ENCODE results near the gene TM4SF5. TPM values are rescaled to one million over a fixed set of nuclear protein-coding genes. Genes with fewer than 3 reads are reported as not detected.

The TM4SF5 gene
- total and polyA plus RNA-seq, 10 donors, result not detected

DNA sequence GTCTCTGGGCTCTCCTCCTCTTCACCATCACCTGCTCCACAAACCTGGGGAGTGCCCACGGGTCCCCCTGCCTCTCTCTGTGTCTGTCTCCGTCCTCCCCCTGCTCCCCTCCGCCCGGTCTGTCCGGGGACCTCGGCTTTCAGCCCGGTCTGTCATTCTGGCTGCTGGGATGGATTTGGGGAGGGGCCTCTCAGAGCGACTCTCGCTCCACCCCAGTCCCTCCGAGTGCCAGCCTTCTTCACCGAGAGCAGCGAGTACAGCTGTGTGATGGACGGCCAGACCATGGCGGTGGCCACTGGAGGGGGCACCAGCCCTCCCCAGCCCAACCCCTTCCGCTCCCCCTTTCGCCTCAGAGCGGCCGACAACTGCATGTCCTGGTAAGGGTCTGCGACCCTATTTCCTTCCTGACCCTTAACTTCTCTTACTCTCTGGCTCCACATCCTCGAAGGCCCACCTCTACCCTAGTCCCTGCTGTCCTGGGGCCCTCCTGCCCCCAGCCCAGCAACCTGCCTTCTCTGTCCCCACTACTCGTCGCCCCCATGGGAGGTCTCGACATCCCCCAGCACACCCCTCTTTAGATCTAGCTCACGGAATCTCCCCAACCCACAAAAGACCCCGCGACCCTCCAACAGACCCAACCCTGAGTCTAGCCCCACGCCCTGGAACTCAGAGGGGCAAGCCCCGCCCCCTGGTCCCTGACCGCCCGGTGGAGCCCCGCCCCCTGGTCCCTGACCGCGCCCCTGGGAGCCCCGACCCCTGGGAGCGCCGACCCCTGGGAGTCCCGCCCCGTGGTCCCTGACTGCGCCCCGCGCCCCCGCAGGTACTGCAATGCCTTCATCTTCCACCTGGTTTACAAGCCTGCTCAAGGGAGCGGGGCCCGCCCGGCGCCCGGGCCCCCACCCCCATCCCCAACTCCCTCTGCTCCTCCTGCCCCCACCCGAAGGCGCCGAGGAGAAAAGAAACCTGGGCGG, 26.4 kb upstream of the TM4SF5 start:
- 19 to 33% (median 21%) methylated on average over 44 to 51 of the region's 51 CpGs for WGBS, 5 donors
- no peak for DNase-seq

DNA sequence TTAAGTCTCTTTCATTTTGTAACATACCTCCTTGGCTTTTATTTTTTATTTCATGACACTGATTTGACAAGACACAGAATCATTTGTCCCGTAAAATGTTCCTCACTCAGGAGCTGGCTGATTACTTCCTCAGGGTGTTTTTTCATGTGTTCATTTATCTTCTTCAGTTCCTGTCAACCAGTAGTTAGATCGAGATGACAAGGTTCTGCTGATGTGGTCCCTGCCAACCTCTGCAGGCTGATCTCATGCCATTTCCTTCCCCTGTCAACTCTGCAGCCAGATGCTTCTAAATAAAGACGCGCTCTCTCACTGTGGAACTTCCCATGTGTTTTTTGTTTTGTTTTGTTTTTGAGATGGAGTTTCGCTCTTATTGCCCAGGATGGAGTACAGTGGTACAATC, 23.8 kb upstream of the TM4SF5 start:
- no peaks in the 10 kb centered on the region for H3K9me3 ChIP-seq
- intact Hi-C loops (cut with DNase I; ENCODE audit: low total_unique reads), result no loop called here
- peaks cover 9 to 39% (median 19%) of the 10 kb centered on the region in 6 donors for H3K4me1 ChIP-seq
- H3K27me3 ChIP-seq (replicated peaks in 1 of 7), result peaks cover 0 to 61% (median 3%) of the 10 kb centered on the region in 7 donors
- WGBS, 5 donors, result 2 to 5% (median 3%) methylated on average over 5 of the region's 5 CpGs
- TF ChIP-seq POLR2AphosphoS5 (IDR thresholded peaks at IDR 0.05) (peak in 1 of 3 donors; percentile 74), POLR2A (IDR thresholded peaks at IDR 0.05) (no peak)
- TF ChIP-seq, protein P1, sequence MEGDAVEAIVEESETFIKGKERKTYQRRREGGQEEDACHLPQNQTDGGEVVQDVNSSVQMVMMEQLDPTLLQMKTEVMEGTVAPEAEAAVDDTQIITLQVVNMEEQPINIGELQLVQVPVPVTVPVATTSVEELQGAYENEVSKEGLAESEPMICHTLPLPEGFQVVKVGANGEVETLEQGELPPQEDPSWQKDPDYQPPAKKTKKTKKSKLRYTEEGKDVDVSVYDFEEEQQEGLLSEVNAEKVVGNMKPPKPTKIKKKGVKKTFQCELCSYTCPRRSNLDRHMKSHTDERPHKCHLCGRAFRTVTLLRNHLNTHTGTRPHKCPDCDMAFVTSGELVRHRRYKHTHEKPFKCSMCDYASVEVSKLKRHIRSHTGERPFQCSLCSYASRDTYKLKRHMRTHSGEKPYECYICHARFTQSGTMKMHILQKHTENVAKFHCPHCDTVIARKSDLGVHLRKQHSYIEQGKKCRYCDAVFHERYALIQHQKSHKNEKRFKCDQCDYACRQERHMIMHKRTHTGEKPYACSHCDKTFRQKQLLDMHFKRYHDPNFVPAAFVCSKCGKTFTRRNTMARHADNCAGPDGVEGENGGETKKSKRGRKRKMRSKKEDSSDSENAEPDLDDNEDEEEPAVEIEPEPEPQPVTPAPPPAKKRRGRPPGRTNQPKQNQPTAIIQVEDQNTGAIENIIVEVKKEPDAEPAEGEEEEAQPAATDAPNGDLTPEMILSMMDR (IDR thresholded peaks at IDR 0.05 in 8 of 11, conservative IDR thresholded peaks at IDR 0.05 in 3 of 11), result no peak
- no peak for DNase-seq
- no peaks in the 10 kb centered on the region for H3K36me3 ChIP-seq
- peak overlapping the region in 7 of 8 donors; percentile 41 to 74 (median 63) for H3K27ac ChIP-seq
- H3K4me3 ChIP-seq, result peak overlapping the region in 3 of 8 donors; percentile 0 to 43 (median 5)

More for the DNA sequence above, 26.4 kb upstream of the TM4SF5 start:
- Histone ChIP-seq H3K36me3 (no peaks in the 10 kb centered on the region), H3K4me3 (no peak overlapping the region), H3K4me1 (peaks cover 9 to 42% (median 20%) of the 10 kb centered on the region in 6 donors), H3K9me3 (no peaks in the 10 kb centered on the region), H3K27ac (no peak overlapping the region), H3K27me3 (replicated peaks in 1 of 7) (peaks cover 0 to 55% (median 3%) of the 10 kb centered on the region in 7 donors)
- no peak for TF ChIP-seq POLR2A (IDR thresholded peaks at IDR 0.05)
- intact Hi-C loops (cut with DNase I; ENCODE audit: low total_unique reads), result no loop called here

DNA sequence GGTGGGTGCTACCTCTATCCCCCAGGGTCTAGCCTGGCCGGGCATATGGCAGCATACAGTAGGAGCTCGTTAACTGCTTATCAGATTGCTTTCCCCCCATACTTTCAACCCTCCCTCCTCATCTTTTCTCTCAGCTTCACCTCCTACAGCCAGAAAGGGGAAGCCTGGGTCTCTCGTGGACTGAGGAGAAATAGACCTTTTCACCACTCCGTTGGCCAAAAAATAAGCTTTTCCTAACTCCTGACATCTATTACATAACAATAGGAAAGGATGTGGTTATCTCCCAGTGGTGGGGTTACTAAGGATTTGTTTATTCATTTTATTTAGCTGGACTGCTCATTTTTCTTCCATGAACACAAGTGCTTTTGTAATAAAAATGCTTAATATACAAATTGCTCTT, 23.0 kb upstream of the TM4SF5 start:
- no peak for DNase-seq
- Histone ChIP-seq H3K4me1 (peaks cover 9 to 39% (median 19%) of the 10 kb centered on the region in 6 donors), H3K36me3 (no peaks in the 10 kb centered on the region), H3K27ac (peak overlapping the region in 3 of 8 donors; percentile 66 to 74 (median 70)), H3K27me3 (replicated peaks in 1 of 7) (peaks cover 0 to 60% (median 3%) of the 10 kb centered on the region in 7 donors), H3K9me3 (no peaks in the 10 kb centered on the region), H3K4me3 (no peak overlapping the region)
- intact Hi-C loops (cut with DNase I; ENCODE audit: low total_unique reads), result no loop called here
- TF ChIP-seq POLR2AphosphoS5 (IDR thresholded peaks at IDR 0.05) (no peak), POLR2A (IDR thresholded peaks at IDR 0.05) (no peak)
- TF ChIP-seq, protein P1 (IDR thresholded peaks at IDR 0.05 in 8 of 11, conservative IDR thresholded peaks at IDR 0.05 in 3 of 11), result no peak
- WGBS, 5 donors, result 33 to 49% (median 39%) methylated on average over 4 of the region's 4 CpGs

DNA sequence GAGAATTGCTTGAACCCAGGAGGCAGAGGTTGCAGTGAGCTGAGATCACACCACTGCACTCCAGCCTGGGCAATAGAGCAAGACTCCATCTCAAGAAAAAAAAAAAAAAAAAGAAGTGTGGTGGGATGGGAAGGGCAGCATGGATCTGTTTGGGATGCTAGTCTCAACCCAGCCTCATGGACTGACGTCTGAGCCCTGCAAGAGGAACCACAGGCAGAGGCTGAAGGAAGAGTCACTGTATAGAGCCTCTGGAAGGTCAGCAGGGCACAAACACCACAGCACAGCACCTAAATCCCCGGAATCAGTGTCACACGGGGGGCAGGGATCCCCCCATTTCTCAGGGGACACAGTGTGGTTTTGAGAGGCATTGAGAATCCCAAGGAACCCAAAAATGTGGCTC, 21.1 kb upstream of the TM4SF5 start:
- intact Hi-C loops (cut with DNase I; ENCODE audit: low total_unique reads), result no loop called here
- TF ChIP-seq, protein P1 (IDR thresholded peaks at IDR 0.05 in 8 of 11, conservative IDR thresholded peaks at IDR 0.05 in 3 of 11), result no peak
- TF ChIP-seq POLR2AphosphoS5 (IDR thresholded peaks at IDR 0.05), result no peak
- peaks cover 0 to 54% (median 0%) of the 10 kb centered on the region in 7 donors for H3K27me3 ChIP-seq (replicated peaks in 1 of 7)
- DNase-seq, result peak; percentile 28
- no peaks in the 10 kb centered on the region for H3K36me3 ChIP-seq
- H3K4me3 ChIP-seq, result no peak overlapping the region
- H3K4me1 ChIP-seq, result peaks cover 9 to 27% (median 15%) of the 10 kb centered on the region in 6 donors
- no peak overlapping the region for H3K27ac ChIP-seq
- WGBS, 5 donors, result 39 to 67% (median 53%) methylated on average over 3 of the region's 3 CpGs
- H3K9me3 ChIP-seq, result no peaks in the 10 kb centered on the region

All from spleen (tissue), 11 donors.